Gastroesophageal sphincter (tissue), 3 donors: Measurements from ENCODE around the gene FADS3.

Experiments
- CTCF ChIP-seq, 4 experiments: fragments of 200-600 bp in 2 of 4; fragments of 450-650 bp in 2 of 4; sonication (generic) in 1 of 4; IDR thresholded peaks; one replicate each; pipeline ENCODE4 v1.5.1; 2017 to 2019; ENCODE audit warnings: antibody characterized with exemption in 4 of 4, mild to moderate bottlenecking in 2 of 4, moderate library complexity in 2 of 4
- POLR2A ChIP-seq, 2 donors: fragments of 450-650 bp; IDR thresholded peaks; one replicate each; pipeline ENCODE4 v1.6.1; 2017; ENCODE audit warnings: antibody characterized with exemption in 2 of 2, mild to moderate bottlenecking in 2 of 2, moderate library complexity in 1 of 2

GRCh38 chr11:61833926-61834277 lies 57.4 kb downstream of the FADS3 start:
- TF ChIP-seq POLR2A (IDR thresholded peaks at IDR 0.05), result no peak
- TF ChIP-seq CTCF (IDR thresholded peaks at IDR 0.05), result no peak
